Memory B cell (primary cell): ENCODE results near the gene MPDU1.
A peak's percentile ranks its signal among the peaks of the same experiment; 100 is the strongest.
"Not testable (repeated sequence)": the region's sequence is repeated elsewhere in the genome, so short reads cannot be mapped to it uniquely, and the experiment has no call there.

Experiments
- ATAC-seq: fragments of 150-1000 bp; cut with Tn5 transposase; 2 replicates; pipeline ENCODE4 v1.10.0; 2021; ENCODE audit warnings: low read depth, mild to moderate bottlenecking, moderate library complexity
- DNase-seq, 2 donors: peaks; one replicate each; pipeline ENCODE4 v3.0.0; 2022; ENCODE audit warnings: low spot score in 2 of 2
- H3K27ac Mint-ChIP-seq: one replicate; pipeline ENCODE4 v1.8.0; 2022; ENCODE audit warnings: mild to moderate bottlenecking, moderate library complexity, mixed read lengths
- H3K27me3 Mint-ChIP-seq: one replicate; pipeline ENCODE4 v1.8.0; 2022; ENCODE audit warnings: mixed read lengths
- H3K36me3 Mint-ChIP-seq: one replicate; pipeline ENCODE4 v1.8.0; 2022; ENCODE audit warnings: mild to moderate bottlenecking, mixed read lengths
- H3K4me1 Mint-ChIP-seq: one replicate; pipeline ENCODE4 v1.8.0; 2022; ENCODE audit warnings: mixed read lengths
- H3K4me3 Mint-ChIP-seq: one replicate; pipeline ENCODE4 v1.8.0; 2022; ENCODE audit warnings: mild to moderate bottlenecking, moderate library complexity, mixed read lengths
- H3K9me3 Mint-ChIP-seq: one replicate; pipeline ENCODE4 v1.8.0; 2022; ENCODE audit warnings: mixed read lengths

MPDU1 gene

DNA sequence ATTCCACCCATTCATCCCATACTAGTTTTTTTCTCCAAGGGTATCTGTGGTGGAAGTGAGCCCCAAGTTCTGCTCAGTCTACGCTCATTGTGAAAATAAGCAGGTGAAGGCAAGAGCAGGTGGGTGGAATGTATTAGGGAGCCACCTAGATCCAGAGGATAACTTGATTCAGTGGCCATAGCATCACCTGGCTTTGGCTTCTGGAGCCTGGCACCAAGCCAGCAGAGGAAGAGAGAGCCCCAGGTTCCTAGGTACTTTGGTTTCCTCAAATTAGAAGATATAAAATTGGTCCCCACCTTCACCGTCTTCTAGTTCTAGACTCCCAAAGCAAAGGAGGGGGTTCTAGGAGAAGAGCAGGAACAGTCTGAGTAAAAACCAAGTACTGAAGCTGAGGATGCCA, 27.0 kb downstream of the MPDU1 start:
- DNase-seq: no peak
- no peak overlapping the region for H3K27ac Mint-ChIP-seq
- H3K4me1 Mint-ChIP-seq: peaks cover 34% of the 10 kb centered on the region
- no peak for ATAC-seq
- peaks cover 6% of the 10 kb centered on the region for H3K36me3 Mint-ChIP-seq
- H3K9me3 Mint-ChIP-seq: no peaks in the 10 kb centered on the region
- H3K4me3 Mint-ChIP-seq: no peak overlapping the region
- H3K27me3 Mint-ChIP-seq: no peaks in the 10 kb centered on the region

DNA sequence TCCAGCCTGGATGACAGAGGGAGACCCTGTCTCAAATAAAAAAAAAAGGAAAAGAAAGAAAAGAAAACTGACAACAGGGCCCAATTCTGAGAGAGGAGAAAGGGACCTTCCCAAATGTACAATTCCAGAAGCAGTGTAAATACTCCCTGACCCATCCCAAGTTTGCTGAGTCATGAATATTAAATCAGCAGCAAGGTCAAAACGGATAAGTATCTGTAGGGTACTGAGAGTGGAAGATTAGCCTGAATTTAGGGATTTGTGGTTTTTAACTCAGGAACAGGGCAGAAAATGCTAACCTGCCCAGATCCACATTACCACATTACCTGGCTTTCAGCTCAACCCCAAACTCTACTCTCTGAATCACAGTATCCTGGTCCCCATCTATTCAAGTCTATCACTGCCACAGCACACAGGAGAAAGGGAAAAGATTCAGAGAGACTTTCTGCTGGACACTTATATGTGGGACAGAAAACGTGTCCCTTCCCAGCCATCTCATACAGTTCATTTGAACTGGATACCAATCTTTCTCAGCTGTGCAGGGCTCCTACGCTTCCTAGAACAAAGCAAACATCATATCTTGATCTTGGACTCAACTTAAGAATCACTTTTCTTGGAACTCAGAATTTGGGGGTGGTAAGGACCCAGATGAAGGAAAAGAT, 28.1 kb downstream of the MPDU1 start:
- Mint-ChIP-seq H3K27ac (no peak overlapping the region), H3K4me3 (peak overlapping the region; percentile 18), H3K4me1 (peaks cover 31% of the 10 kb centered on the region)

DNA sequence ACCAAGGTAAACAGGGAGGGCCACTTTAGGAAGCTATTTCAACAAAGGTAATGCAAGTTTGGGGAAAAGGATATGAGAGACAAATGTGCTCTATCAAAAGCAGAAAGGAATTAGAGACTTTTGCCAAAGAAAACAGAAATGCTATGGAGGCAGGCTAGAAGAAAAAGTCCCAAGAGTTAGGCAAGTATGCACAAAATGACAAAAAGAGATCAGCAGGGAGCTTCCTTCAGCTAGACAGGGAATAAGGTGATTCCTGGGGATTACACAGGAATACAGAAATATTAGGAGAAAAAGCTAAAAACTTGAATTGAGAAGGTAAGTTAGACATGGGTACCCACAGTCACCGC, 28.6 kb downstream of the MPDU1 start:
- Mint-ChIP-seq H3K36me3 (peaks cover 6% of the 10 kb centered on the region), H3K4me3 (peak overlapping the region; percentile 53), H3K27ac (no peak overlapping the region), H3K9me3 (no peaks in the 10 kb centered on the region), H3K4me1 (peaks cover 31% of the 10 kb centered on the region), H3K27me3 (no peaks in the 10 kb centered on the region)
- no peak for DNase-seq
- ATAC-seq: no peak

More for the DNA sequence above, 28.1 kb downstream of the MPDU1 start:
- Mint-ChIP-seq H3K27me3 (no peaks in the 10 kb centered on the region), H3K36me3 (peaks cover 6% of the 10 kb centered on the region), H3K9me3 (no peaks in the 10 kb centered on the region)
- ATAC-seq (no peak), DNase-seq (no peak)

DNA sequence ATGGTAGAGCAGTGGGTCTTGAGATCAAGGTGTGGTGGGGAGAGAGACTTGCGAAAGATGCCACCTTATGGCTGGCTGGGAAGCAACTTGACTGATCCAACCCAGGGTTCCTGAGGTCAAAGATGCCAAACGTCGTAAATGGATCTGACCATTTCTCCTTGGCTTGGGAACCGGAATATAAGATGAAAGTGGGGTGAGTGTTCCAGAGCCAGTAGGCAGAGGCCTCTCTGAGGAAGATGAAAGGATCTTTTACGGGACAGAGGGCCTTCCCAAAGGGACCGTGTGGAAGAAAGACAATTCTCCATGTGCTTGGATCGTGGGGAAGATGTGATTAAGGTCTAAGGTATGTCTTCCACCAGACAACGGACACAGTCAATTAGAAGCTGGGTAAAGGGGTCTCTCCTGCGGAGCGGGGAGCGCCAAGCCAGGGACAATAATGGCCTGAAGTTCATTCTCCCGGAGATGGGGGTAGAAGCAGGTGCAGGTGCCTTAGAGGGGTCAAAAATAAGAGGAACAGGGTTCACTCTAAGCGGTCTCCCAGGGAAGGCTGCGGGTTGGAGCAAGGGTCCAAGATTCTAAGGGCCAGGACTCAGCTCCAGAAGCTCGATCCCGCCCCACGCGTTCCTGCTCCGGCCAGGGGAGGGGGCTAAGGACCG, 30.2 kb downstream of the MPDU1 start:
- H3K27ac Mint-ChIP-seq: peak overlapping the region; percentile 54
- peak overlapping the region; percentile 83 for H3K4me3 Mint-ChIP-seq
- no peak for DNase-seq
- H3K9me3 Mint-ChIP-seq: no peaks in the 10 kb centered on the region
- no peaks in the 10 kb centered on the region for H3K27me3 Mint-ChIP-seq
- peaks cover 31% of the 10 kb centered on the region for H3K4me1 Mint-ChIP-seq
- peaks cover 4% of the 10 kb centered on the region for H3K36me3 Mint-ChIP-seq
- no peak for ATAC-seq

DNA sequence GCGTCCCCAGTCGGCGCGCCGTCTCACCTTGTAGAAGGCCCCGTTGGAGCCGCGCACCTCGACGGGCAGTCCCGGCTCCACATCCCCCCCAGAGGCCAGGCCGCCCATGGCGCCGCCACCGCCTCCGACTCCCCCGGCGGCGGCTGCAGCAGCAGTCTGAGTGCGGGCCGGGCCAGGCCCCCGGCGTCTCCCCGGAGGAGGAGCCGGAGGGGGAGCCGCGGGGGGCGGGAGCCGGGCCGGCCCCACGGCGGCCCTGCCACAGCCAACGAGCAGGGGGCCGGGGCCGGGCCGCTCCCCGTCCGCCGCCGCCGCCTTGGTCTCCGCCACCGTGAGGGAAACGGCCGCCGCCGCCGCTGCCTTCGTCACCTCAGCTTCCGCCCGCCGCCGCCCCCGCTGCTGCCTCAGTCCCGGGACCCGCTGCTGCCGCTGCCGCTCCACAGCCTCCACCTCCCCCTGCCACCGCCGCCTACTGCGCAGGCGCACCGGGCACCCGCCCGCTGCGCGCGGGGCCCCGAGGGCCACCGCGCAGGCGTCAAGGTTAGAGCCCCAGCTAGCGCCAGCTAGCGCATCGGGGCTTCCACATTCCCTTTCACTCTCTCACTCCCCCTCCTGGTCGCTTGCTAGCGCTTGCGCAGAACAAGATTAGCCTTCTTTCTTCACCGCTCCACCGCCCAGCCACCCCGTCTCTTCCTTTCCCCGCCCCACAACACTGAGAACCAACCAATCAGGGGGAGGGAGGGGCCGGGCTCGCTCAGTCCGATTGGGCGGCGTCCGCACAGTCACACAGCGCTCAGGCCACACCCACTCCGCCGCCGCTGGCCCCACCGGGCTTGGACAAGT, 31.0 kb downstream of the MPDU1 start, which contains the start of gene FXR2:
Gene FXR2 (minus strand): TSS at position 473 of the 840 bp plus-strand sequence. CDS start 365 bp downstream, at position 108.
- Mint-ChIP-seq H3K27me3 (no peaks in the 10 kb centered on the region), H3K4me3 (peak within 1 kb of the TSS; percentile 87), H3K27ac (peak within 1 kb of the TSS; percentile 92), H3K9me3 (no peaks in the 10 kb centered on the region), H3K36me3 (peaks cover 3% of the 10 kb centered on the region), H3K4me1 (peaks cover 27% of the 10 kb centered on the region)
- DNase-seq (peak; percentile 95 to 98), ATAC-seq (peak; percentile 85)

DNA sequence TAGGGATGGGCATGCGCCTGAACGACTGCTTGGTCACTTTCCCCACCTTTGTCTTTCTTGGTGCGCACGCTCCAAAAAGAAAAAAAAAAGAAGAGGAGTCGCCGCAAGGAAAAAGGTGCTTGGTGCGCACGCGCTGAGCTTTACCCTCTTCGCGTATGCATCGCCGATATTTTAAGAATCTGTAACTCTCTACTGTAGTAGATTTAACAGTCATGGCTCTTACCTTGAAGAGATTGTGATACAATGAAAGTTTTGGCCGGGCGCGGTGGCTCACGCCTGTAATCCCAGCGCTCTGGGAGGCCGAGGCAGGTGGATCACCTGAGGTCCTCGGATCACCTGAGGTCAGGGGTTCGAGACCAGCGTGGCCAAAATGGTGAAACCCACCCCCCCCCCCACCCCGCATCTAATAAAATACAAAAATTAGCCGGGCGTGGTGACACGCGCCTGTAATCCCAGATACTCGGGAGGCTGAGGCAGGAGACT, 31.7 kb downstream of the MPDU1 start:
- peak; percentile 27 for ATAC-seq
- H3K27ac Mint-ChIP-seq: peak overlapping the region; percentile 92
- peak overlapping the region; percentile 87 for H3K4me3 Mint-ChIP-seq
- peaks cover 3% of the 10 kb centered on the region for H3K36me3 Mint-ChIP-seq
- no peak for DNase-seq
- H3K4me1 Mint-ChIP-seq: peaks cover 26% of the 10 kb centered on the region
- H3K9me3 Mint-ChIP-seq: no peaks in the 10 kb centered on the region
- H3K27me3 Mint-ChIP-seq: no peaks in the 10 kb centered on the region

DNA sequence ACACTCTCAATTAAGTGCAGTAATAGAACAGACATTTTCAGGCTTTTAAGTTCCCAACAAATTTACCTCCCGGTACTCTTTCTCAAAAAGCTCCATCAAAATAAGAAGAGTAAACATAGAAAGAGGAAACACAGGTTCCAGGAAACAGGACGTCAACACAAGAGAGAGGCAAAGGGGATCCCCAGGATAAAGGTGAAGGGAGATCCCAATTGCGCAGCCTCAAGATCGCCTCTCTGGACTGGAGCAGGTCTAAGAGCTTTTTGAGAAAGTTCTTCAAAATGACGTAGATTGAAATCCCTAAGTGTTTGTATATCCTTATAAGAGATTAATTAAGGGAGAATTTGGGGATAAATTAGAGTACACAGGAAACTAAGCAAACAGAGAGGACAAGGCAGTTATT, 35.0 kb downstream of the MPDU1 start:
- Mint-ChIP-seq H3K27me3 (no peaks in the 10 kb centered on the region), H3K27ac (no peak overlapping the region), H3K36me3 (no peaks in the 10 kb centered on the region), H3K4me3 (no peak overlapping the region), H3K9me3 (no peaks in the 10 kb centered on the region), H3K4me1 (peaks cover 4% of the 10 kb centered on the region)
- ATAC-seq: no peak
- DNase-seq: no peak

DNA sequence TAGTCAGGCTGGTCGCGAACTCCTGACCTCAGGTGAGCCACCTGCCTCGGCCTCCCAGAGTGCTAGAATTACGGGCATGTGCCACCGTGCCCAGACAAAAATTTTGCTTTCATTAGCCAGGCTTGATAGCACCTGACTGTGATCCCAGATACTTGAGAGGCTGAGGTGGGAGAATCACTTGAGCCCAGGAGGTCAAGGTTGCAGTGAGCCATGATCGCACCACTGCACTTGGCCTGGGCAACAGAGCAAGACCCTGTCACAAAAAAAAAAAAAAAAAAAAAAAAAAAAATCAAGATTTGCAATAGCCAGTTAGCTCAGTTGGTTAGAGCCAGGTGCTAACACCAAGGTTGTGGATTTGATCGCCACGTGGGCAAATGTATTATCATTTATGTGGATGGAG, 37.2 kb downstream of the MPDU1 start:
- DNase-seq: no peak
- Mint-ChIP-seq H3K36me3 (no peaks in the 10 kb centered on the region), H3K4me1 (no peaks in the 10 kb centered on the region), H3K9me3 (no peaks in the 10 kb centered on the region), H3K4me3 (no peak overlapping the region), H3K27me3 (no peaks in the 10 kb centered on the region), H3K27ac (no peak overlapping the region)
- no peak for ATAC-seq

DNA sequence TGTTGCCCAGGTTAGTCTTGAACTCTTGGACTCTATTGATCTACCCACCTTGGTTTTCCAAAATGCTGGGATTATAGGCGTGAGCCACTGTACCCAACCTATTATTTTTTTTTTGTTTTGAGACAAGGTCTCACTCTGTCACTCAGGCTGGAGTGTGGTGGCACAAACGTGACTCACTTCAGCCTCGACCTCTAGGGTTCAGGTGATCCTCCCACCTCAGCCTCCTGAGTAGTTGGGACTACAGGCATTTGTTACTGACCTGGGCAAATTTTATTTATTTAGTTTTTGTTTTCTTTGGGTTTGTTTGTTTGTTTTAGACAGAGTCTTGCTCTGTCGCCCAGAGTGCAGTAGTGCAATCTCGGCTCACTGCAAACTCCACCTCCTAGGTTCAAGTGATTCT, 40.0 kb downstream of the MPDU1 start:
- Mint-ChIP-seq H3K4me3 (no peak overlapping the region), H3K4me1 (peaks cover 9% of the 10 kb centered on the region), H3K9me3 (no peaks in the 10 kb centered on the region), H3K27ac (no peak overlapping the region), H3K27me3 (no peaks in the 10 kb centered on the region), H3K36me3 (peaks cover 5% of the 10 kb centered on the region)
- no peak for DNase-seq
- no peak for ATAC-seq

DNA sequence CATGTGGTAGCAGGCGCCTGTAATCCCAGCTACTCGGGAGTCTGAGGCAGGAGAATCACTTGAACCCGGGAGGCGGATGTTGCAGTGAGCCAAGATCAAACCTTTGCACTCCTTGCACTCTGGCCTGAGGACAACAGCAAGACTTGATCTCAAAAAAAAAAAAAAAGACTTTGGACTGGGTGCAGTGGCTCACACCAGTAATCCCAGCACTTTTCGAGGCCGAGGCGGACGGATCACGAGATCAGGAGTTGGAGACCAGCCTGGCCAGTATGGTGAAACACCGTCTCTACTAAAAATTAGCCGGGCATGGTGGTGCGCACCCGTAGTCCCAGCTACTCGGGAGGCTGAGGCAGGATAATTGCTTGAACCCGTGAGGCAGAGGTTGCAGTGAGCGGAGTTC, 42.1 kb downstream of the MPDU1 start:
- not testable (repeated sequence) for H3K27me3 Mint-ChIP-seq, H3K27ac Mint-ChIP-seq, H3K4me1 Mint-ChIP-seq, H3K36me3 Mint-ChIP-seq, DNase-seq, H3K9me3 Mint-ChIP-seq, ATAC-seq
- peak overlapping the region; percentile 11 for H3K4me3 Mint-ChIP-seq

DNA sequence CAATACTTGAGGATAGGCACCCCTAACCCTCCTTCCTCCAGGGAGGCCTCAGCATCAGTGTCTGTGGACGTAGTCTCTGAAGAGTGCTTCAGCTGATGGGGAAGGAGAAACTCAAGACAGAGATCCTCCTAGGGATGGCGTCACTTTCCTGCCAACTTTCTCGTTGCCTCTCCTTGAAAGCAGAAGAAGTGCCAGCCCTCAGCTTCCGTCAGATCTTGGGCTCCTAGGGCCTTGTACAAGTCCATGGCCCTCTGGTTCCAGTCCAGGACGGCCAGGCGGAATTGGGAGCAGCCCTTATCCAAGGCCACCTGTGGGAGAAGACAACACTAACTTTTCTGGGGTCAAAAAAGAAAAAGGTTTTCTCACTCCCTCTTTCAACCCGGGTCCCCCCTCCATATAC, 42.7 kb downstream of the MPDU1 start:
- Mint-ChIP-seq H3K27me3 (no peaks in the 10 kb centered on the region), H3K36me3 (peaks cover 5% of the 10 kb centered on the region), H3K27ac (no peak overlapping the region), H3K4me3 (peak overlapping the region; percentile 95), H3K9me3 (no peaks in the 10 kb centered on the region), H3K4me1 (peaks cover 9% of the 10 kb centered on the region)
- DNase-seq (no peak), ATAC-seq (no peak)

DNA sequence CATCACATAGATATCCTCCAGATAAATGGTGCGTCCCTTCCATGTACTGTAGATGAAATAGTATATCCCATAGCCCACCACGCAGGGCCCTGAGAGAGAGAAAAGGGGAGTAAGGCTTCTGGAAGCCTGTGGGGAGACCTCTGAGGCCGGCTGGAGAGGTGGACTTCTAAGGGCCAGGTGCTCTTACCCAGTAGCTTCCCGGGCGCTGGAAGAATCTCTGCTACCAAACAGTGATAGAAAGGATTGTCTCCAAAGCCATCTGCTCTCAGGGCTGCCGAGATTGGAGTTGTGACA, 43.3 kb downstream of the MPDU1 start:
- Mint-ChIP-seq H3K9me3 (no peaks in the 10 kb centered on the region), H3K27me3 (no peaks in the 10 kb centered on the region), H3K36me3 (peaks cover 5% of the 10 kb centered on the region), H3K27ac (peak overlapping the region; percentile 79), H3K4me3 (peak overlapping the region; percentile 95), H3K4me1 (peaks cover 9% of the 10 kb centered on the region)
- DNase-seq (no peak), ATAC-seq (no peak)

DNA sequence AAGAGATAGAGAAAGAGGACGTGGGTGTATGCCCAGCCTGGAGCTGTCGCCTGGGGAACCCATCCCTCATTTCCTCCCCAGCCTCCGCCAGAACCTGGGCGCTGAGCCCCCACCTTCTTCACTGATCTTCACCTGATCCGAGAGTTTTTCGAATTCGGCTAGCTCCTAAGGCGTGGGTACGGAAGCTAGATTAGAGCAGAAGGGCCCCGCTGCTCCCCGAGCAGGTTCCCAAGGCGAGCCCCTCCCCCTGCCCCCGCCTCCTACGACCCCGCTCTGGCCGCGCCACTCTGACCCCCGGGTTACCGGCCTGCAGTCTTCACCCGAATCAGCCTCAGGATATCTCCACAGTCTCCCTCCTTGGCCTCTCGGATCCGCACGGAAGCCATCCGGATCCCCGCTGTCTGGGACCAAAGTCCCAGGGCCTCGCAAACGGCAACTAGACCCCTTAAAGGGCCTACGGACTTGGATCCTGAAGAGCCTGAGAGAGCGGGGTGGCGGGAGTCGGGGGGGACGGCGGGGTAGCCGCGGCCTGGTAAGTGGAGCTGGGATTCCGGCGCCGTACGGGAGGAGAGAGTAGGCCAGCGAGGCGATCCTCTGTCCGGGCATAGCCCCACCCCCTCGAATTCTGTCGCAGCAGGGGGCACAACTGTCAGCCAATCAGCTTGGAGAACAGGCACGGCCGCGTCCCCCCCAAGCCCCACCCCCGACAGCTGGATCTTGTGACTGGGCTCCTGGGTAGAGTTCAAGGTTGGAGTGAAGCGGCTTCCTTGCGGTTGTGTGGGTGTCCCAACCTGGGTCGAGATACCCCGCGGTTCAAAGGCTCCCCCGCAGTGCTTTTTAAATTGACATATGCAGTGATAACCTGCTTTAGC, 43.8 kb downstream of the MPDU1 start, which contains the start of gene SAT2:
Gene SAT2 (minus strand): TSS at position 572 of the 872 bp plus-strand sequence. CDS start 186 bp downstream, at position 386.
- ATAC-seq: peak; percentile 92
- H3K27ac Mint-ChIP-seq: peak within 1 kb of the TSS; percentile 79

More for the DNA sequence above, 43.8 kb downstream of the MPDU1 start, which contains the start of gene SAT2:
- DNase-seq: peak; percentile 63 to 70
- H3K27me3 Mint-ChIP-seq: no peaks in the 10 kb centered on the region
- peaks cover 5% of the 10 kb centered on the region for H3K36me3 Mint-ChIP-seq
- peak within 1 kb of the TSS; percentile 95 for H3K4me3 Mint-ChIP-seq
- peaks cover 9% of the 10 kb centered on the region for H3K4me1 Mint-ChIP-seq
- H3K9me3 Mint-ChIP-seq: no peaks in the 10 kb centered on the region
